IMR-90 (cell line): ENCODE data around the gene SLC17A9. TPM values are rescaled to one million over a fixed set of nuclear protein-coding genes. Genes with fewer than 3 reads are reported as not detected.

Experiments used
- ATAC-seq: fragments of 200-7000 bp; cut with Tn5 transposase; 2 replicates; pipeline ENCODE4 v1.9.1; 2020; ENCODE audit warnings: low read depth, mild to moderate bottlenecking, moderate library complexity
- BruUV-seq: library from RNA; stranded (reverse); fragments of 400-500 nt; replicated peaks from 2 replicates; lab custom pipeline; 2021; lab: Mats Ljungman, UMichigan
- CTCF ChIA-PET: fragments of 300-600 bp; formaldehyde crosslinking; extraction: SDS; loops from one replicate; lab custom pipeline; 2021; ENCODE audit warnings: antibody characterized with exemption; lab: Yijun Ruan, JAX
- POLR2A ChIA-PET: fragments of 300-600 bp; sonication (Branson Sonifier 250); formaldehyde crosslinking; loops from one replicate; lab custom pipeline; 2022; ENCODE audit warnings: antibody characterized with exemption; ENCODE audit not compliant: unreplicated experiment; lab: Charles Lee
- DNase-seq: peaks from one replicate; pipeline ENCODE4 v3.0.0; 2013
- H2AFZ ChIP-seq: replicated peaks from 2 replicates; pipeline ENCODE3; 2013; ENCODE audit warnings: low read length, mild to moderate bottlenecking; ENCODE audit not compliant: poor library complexity
- H2AK5ac ChIP-seq: 2 replicates; pipeline ENCODE4 v1.6.1; 2013; ENCODE audit warnings: low read depth, low read length, inconsistent platforms
- H2AK9ac ChIP-seq: replicated peaks from 2 replicates; pipeline ENCODE3; 2013; ENCODE audit warnings: mild to moderate bottlenecking, low read depth, low read length, moderate library complexity; ENCODE audit not compliant: poor library complexity
- H2BK120ac ChIP-seq: 2 replicates; pipeline ENCODE4 v1.6.1; 2013; ENCODE audit warnings: low read depth, low read length, inconsistent platforms
- H2BK15ac ChIP-seq: 3 replicates; pipeline ENCODE4 v1.6.1; 2013; ENCODE audit warnings: low read depth, low read length, inconsistent platforms
- H2BK20ac ChIP-seq: 2 replicates; pipeline ENCODE4 v1.6.1; 2013; ENCODE audit warnings: low read depth, mild to moderate bottlenecking, inconsistent platforms, low read length, moderate library complexity
- H2BK5ac ChIP-seq: 2 replicates; pipeline ENCODE4 v1.6.1; 2013; ENCODE audit warnings: mild to moderate bottlenecking, low read depth, low read length, inconsistent platforms; ENCODE audit not compliant: poor library complexity, severe bottlenecking
- H3K14ac ChIP-seq: replicated peaks from 2 replicates; pipeline ENCODE4 v1.6.1; 2013; ENCODE audit warnings: low read depth, low read length, inconsistent platforms
- H3K18ac ChIP-seq: 2 replicates; pipeline ENCODE4 v1.6.1; 2013; ENCODE audit warnings: low read depth, low read length, control low read depth
- H3K23ac ChIP-seq: 2 replicates; pipeline ENCODE4 v1.6.1; 2013; ENCODE audit warnings: low read depth, low read length, inconsistent platforms
- H3K27ac ChIP-seq: 2 replicates; pipeline ENCODE4 v1.5.1; 2013; ENCODE audit warnings: mild to moderate bottlenecking, control low read depth, low read length; ENCODE audit not compliant: insufficient read depth
- H3K27me3 ChIP-seq: 2 replicates; pipeline ENCODE4 v1.6.1; 2013; ENCODE audit warnings: low read length; ENCODE audit not compliant: control insufficient read depth, insufficient read depth
- H3K36me3 ChIP-seq: 2 replicates; pipeline ENCODE4 v1.6.1; 2013; ENCODE audit warnings: low read length, mixed read lengths; ENCODE audit not compliant: control insufficient read depth, insufficient read depth
- H3K4ac ChIP-seq: 2 replicates; pipeline ENCODE4 v1.6.1; 2013; ENCODE audit warnings: low read depth, low read length, inconsistent platforms
- H3K4me1 ChIP-seq: 2 replicates; pipeline ENCODE4 v1.6.1; 2013; ENCODE audit warnings: low read length, mixed read lengths; ENCODE audit not compliant: control insufficient read depth, insufficient read depth
- H3K4me2 ChIP-seq: 2 replicates; pipeline ENCODE4 v1.6.1; 2013; ENCODE audit warnings: low read depth, mild to moderate bottlenecking, control low read depth, low read length, moderate library complexity
- H3K4me3 ChIP-seq: 2 replicates; pipeline ENCODE4 v1.5.1; 2013; ENCODE audit warnings: low read depth, mild to moderate bottlenecking, control low read depth, low read length, moderate library complexity; ENCODE audit not compliant: insufficient read depth
- H3K56ac ChIP-seq: 2 replicates; pipeline ENCODE4 v1.6.1; 2013; ENCODE audit warnings: low read length, inconsistent platforms; ENCODE audit not compliant: insufficient read depth; ENCODE audit errors: extremely low read depth
- H3K79me1 ChIP-seq, 2 experiments: 2 replicates each; pipeline ENCODE4 v1.6.1; 2013; ENCODE audit warnings: low read length in 2 of 2, inconsistent platforms in 1 of 2, low read depth in 1 of 2
- H3K9ac ChIP-seq: 2 replicates; pipeline ENCODE4 v1.6.1; 2013; ENCODE audit warnings: low read depth, low read length, control low read depth
- H3K9me1 ChIP-seq: 2 replicates; pipeline ENCODE4 v1.6.1; 2013; ENCODE audit warnings: low read length, inconsistent platforms; ENCODE audit not compliant: insufficient read depth
- H3K9me3 ChIP-seq: 2 replicates; pipeline ENCODE4 v1.6.1; 2013; ENCODE audit warnings: low read length; ENCODE audit not compliant: control insufficient read depth, insufficient read depth
- H4K20me1 ChIP-seq: 2 replicates; pipeline ENCODE4 v1.6.1; 2013; ENCODE audit warnings: low read length, inconsistent platforms; ENCODE audit not compliant: insufficient read depth
- H4K5ac ChIP-seq: 2 replicates; pipeline ENCODE4 v1.6.1; 2013; ENCODE audit warnings: mild to moderate bottlenecking, low read depth, low read length, control low read depth
- H4K8ac ChIP-seq, 2 experiments: 2 replicates each; pipeline ENCODE4 v1.6.1; 2013; ENCODE audit warnings: low read depth in 2 of 2, low read length in 2 of 2, control low read depth in 1 of 2, inconsistent platforms in 1 of 2
- H4K91ac ChIP-seq: 2 replicates; pipeline ENCODE4 v1.6.1; 2013; ENCODE audit warnings: low read depth, low read length, inconsistent platforms; ENCODE audit not compliant: insufficient read depth
- MAZ ChIP-seq: IDR thresholded peaks from 2 replicates; pipeline ENCODE4 v1.6.1; 2012; ENCODE audit warnings: low read depth, mild to moderate bottlenecking, low read length, improper control_type of control experiment, moderate library complexity, borderline replicate concordance
- MXI1 ChIP-seq: IDR thresholded peaks from 2 replicates; pipeline ENCODE4 v1.6.1; 2012; ENCODE audit warnings: low read depth, mild to moderate bottlenecking, low read length, moderate library complexity, borderline replicate concordance
- NFE2L2 ChIP-seq: fragments of 150-350 bp; IDR thresholded peaks from 2 replicates; pipeline ENCODE4 v1.6.1; 2016; ENCODE audit warnings: low read depth, mild to moderate bottlenecking, low read length
- RAD21 ChIP-seq: IDR thresholded peaks from 2 replicates; pipeline ENCODE4 v1.6.1; 2012; ENCODE audit warnings: low read length, improper control_type of control experiment
- RCOR1 ChIP-seq: IDR thresholded peaks from 2 replicates; pipeline ENCODE4 v1.6.1; 2012; ENCODE audit warnings: mild to moderate bottlenecking, low read length, improper control_type of control experiment; ENCODE audit not compliant: insufficient replicate concordance
- SMC3 ChIP-seq: fragments of 150-350 bp; IDR thresholded peaks from 2 replicates; pipeline ENCODE4 v1.6.1; 2016; ENCODE audit warnings: low read depth, mild to moderate bottlenecking, antibody characterized with exemption, low read length, moderate library complexity
- WGBS, 2 experiments: methylation state at CpG; one replicate each; pipeline versions ENCODE4 v1.1.5 to v1.1.7; 2013; ENCODE audit warnings: missing lambda C conversion rate in 2 of 2; ENCODE audit not compliant: insufficient read length in 1 of 2; ENCODE audit errors: extremely low coverage in 2 of 2; 5-methylcytosine and 5-hydroxymethylcytosine counted together
- dilution Hi-C: fragments of 300-500 bp; cut with HindIII; formaldehyde crosslinking; loops from one replicate; pipeline ENCODE4 v1.14.3; 2018; ENCODE audit warnings: low sequenced_read_pairs; ENCODE audit not compliant: unreplicated experiment
- in situ Hi-C: fragments of 300-500 bp; cut with MboI; formaldehyde crosslinking; loops from 3 replicates; pipeline ENCODE4 v1.14.3; 2019; ENCODE audit warnings: low sequenced_read_pairs, inconsistent platforms, mixed read lengths
- intact Hi-C: fragments of 100-400 bp; cut with micrococcal nuclease; formaldehyde crosslinking; loops from 2 replicates; pipeline ENCODE4 v1.10.0; 2022
- polyA plus RNA-seq, 3 experiments: library from polyadenylated mRNA; depleted of rRNA; stranded (reverse); fragments of >200 nt; gene quantifications; 2 replicates each; pipeline ENCODE4 v1.2.3, GENCODE V29; 2012; ENCODE audit warnings: low replicate concordance in 1 of 3
- total RNA-seq: library from RNA; depleted of rRNA; stranded (reverse); fragments of >200 nt; gene quantifications from 2 replicates; pipeline ENCODE4 v1.2.3, GENCODE V29; 2012
- TF ChIP-seq, protein P1 (sequence below): conservative IDR thresholded peaks from 2 replicates; pipeline ENCODE4 v1.5.1; 2012; ENCODE audit warnings: mild to moderate bottlenecking, low read depth, low read length, improper control_type of control experiment
- TF ChIP-seq, protein P2 (sequence below): fragments of 150-350 bp; IDR thresholded peaks from 2 replicates; pipeline ENCODE4 v1.6.1; 2017; ENCODE audit warnings: mild to moderate bottlenecking, antibody characterized with exemption, low read length, low read depth

The SLC17A9 gene
- total and polyA plus RNA-seq, 2 of the 4 experiments (the other 2 are of a cell fraction): 2.2 to 14.4 TPM

DNA sequence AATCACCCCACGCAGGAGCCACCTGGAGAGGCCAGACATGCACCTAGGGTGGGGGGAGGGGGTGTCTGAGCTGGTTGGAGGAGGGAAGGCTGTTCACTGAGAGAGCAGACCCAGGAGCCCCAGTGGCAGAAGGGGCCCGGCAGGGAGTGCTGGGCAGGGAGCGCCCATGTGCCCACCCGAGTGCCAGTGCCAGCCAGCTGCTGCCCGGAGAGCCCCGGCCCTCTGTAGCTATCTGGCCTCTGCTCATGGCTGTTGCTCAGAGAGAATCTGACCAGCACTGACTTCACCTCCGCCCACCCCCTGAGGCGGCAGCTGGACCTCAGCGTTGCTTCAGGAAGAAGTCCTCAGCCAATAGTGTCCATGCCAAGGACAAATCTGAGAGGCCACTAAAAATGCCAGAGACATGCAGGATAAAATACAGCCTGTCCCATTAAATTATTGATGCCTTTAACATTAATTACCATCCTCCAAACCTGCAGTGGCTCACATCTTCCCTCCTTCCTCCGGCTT lies 22.8 kb downstream of the SLC17A9 start (continued):
- no peak for TF ChIP-seq MXI1

DNA sequence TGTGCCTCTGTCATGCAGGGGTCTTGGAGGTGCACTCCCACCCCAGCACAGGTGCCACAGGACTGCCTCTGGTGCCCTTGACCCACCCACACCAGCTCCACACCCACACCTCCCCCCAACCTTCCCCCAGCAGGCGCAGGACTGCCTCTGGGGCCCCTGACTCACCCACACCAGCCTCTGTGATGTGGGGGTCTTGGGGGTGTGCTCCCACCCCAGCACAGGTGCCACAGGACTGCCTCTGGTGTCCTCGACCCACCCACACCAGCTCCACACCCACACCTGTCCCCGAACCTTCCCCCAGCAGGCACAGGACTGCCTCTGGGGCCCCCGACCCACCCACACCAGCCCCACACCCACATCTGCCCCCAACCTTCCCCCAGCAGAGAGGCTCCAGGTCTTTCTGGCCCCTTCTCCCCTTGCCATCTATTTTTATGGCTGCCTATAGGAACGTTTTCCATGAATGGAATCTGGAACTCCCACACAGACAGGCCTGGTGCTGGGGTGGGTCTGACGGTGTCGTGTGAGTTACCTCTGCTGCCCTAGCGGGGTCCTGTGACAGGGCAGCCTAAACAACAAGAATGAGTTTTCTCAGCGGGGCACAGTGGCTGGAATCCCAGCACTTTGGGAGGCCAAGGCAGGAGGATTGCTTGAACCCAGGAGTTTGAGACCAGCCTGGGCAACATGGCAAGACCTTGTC lies 23.5 kb downstream of the SLC17A9 start:
- no peak overlapping the region for H3K27ac ChIP-seq
- H3K23ac ChIP-seq: no peak overlapping the region
- H4K8ac ChIP-seq: no peak overlapping the region
- H3K56ac ChIP-seq: no peak overlapping the region
- no peak overlapping the region for H2AK9ac ChIP-seq
- ChIA-PET POLR2A (no interaction called here), CTCF (no interaction called here)
- no peak overlapping the region for H2BK20ac ChIP-seq
- H3K4me2 ChIP-seq: no peak overlapping the region
- H3K9me1 ChIP-seq: no peaks in the 10 kb centered on the region
- TF ChIP-seq, protein P1, sequence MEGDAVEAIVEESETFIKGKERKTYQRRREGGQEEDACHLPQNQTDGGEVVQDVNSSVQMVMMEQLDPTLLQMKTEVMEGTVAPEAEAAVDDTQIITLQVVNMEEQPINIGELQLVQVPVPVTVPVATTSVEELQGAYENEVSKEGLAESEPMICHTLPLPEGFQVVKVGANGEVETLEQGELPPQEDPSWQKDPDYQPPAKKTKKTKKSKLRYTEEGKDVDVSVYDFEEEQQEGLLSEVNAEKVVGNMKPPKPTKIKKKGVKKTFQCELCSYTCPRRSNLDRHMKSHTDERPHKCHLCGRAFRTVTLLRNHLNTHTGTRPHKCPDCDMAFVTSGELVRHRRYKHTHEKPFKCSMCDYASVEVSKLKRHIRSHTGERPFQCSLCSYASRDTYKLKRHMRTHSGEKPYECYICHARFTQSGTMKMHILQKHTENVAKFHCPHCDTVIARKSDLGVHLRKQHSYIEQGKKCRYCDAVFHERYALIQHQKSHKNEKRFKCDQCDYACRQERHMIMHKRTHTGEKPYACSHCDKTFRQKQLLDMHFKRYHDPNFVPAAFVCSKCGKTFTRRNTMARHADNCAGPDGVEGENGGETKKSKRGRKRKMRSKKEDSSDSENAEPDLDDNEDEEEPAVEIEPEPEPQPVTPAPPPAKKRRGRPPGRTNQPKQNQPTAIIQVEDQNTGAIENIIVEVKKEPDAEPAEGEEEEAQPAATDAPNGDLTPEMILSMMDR: no peak
- TF ChIP-seq SMC3 (no peak), RAD21 (no peak), MAZ (no peak), RCOR1 (no peak), NFE2L2 (no peak)
- TF ChIP-seq, protein P2, sequence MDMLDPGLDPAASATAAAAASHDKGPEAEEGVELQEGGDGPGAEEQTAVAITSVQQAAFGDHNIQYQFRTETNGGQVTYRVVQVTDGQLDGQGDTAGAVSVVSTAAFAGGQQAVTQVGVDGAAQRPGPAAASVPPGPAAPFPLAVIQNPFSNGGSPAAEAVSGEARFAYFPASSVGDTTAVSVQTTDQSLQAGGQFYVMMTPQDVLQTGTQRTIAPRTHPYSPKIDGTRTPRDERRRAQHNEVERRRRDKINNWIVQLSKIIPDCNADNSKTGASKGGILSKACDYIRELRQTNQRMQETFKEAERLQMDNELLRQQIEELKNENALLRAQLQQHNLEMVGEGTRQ: no peak
- H3K4ac ChIP-seq: no peak overlapping the region
- ATAC-seq: no peak
- no peaks in the 10 kb centered on the region for H3K79me1 ChIP-seq
- H3K9me3 ChIP-seq: no peaks in the 10 kb centered on the region
- no peak overlapping the region for H4K91ac ChIP-seq
- BruUV-seq: no TSS peak
- no peak overlapping the region for H3K14ac ChIP-seq
- H2AK5ac ChIP-seq: no peak overlapping the region
- in situ Hi-C loops: no loop called here
- H3K9ac ChIP-seq: no peak overlapping the region
- intact Hi-C loops: no loop called here
- peaks cover 73% of the 10 kb centered on the region for H3K27me3 ChIP-seq
- H4K5ac ChIP-seq: no peak overlapping the region
- no peak overlapping the region for H3K18ac ChIP-seq
- no peak for DNase-seq
- no peak overlapping the region for H2AFZ ChIP-seq
- H2BK5ac ChIP-seq: no peak overlapping the region
- WGBS, 2 experiments: no CpG with 5 or more reads among the region's 9 CpGs
- dilution Hi-C loops: no loop called here
- H3K36me3 ChIP-seq: no peaks in the 10 kb centered on the region
- H3K4me1 ChIP-seq: no peaks in the 10 kb centered on the region
- no peaks in the 10 kb centered on the region for H4K20me1 ChIP-seq
- no peak overlapping the region for H3K4me3 ChIP-seq
- no peak overlapping the region for H2BK15ac ChIP-seq
- no peak overlapping the region for H2BK120ac ChIP-seq
